ENCODE measurements around the gene MTG2.

Gene MTG2

DNA sequence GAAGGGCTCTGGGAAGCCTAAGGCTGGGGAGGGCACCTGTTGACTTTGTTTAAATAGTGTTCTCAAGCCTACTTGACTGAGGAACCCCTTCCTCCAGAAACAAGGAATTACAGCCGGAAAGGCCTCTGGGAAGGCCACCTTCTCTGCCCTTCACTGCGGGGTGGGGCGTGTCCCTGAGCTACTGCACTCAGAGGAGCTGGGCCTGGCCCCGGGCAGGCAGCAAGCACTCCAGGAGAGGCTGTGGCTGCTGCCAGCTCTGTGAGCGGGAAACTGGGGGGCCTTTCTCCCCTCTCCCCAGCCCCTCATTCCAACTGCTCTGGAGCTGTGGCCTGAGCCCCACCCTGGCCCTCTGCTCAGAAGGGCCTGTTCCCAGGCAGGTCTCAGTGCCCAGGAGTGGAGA, 51.5 kb downstream of the MTG2 start:
- no peak overlapping the region for H3K4me3 ChIP-seq (ENCODE audit: low read depth, low read length)
- TF ChIP-seq, protein P1, sequence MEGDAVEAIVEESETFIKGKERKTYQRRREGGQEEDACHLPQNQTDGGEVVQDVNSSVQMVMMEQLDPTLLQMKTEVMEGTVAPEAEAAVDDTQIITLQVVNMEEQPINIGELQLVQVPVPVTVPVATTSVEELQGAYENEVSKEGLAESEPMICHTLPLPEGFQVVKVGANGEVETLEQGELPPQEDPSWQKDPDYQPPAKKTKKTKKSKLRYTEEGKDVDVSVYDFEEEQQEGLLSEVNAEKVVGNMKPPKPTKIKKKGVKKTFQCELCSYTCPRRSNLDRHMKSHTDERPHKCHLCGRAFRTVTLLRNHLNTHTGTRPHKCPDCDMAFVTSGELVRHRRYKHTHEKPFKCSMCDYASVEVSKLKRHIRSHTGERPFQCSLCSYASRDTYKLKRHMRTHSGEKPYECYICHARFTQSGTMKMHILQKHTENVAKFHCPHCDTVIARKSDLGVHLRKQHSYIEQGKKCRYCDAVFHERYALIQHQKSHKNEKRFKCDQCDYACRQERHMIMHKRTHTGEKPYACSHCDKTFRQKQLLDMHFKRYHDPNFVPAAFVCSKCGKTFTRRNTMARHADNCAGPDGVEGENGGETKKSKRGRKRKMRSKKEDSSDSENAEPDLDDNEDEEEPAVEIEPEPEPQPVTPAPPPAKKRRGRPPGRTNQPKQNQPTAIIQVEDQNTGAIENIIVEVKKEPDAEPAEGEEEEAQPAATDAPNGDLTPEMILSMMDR (IDR thresholded peaks at IDR 0.05; ENCODE audit: low read depth, low read length) = no peak

DNA sequence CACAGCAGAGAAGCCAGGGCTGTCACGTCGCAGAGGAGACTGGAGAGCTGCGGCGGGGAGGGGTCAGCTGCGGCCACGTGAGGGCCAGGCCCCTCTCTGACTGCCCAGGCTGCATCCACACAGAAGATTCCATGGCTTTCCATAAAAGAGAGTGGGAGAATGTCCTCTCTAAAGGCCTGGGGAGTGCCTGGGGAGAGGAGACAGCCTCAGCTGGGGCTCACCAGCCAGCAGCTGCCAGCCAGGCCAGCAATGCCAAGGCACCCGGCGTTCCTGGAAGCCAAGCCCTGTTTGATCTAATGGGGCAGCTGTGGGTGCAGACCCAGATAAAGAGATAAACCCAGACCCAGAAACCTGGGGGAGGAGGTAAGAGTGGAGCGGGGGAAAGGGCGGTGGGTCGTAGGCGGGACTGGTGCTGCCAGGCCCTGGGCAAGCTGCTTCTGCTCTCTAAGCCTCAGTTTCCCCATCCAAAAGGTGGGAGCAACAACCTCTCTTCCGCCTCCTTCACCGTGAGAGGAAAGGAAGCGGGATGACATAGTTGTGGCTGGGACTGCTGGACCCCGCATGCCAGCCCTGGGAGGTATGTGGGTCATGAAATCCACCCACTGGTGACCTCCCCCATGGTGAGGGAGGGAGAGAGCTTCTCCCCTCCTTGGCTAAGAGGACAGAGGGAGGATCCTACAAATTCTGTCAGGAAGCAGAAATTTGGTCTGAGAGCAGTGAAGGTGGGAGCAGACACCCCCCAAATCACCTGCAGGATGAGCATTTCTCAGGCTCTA, 52.4 kb downstream of the MTG2 start:
- no peak overlapping the region for H3K4me3 ChIP-seq (ENCODE audit: low read depth, low read length)
- TF ChIP-seq, protein P1 (IDR thresholded peaks at IDR 0.05; ENCODE audit: low read depth, low read length) = no peak

DNA sequence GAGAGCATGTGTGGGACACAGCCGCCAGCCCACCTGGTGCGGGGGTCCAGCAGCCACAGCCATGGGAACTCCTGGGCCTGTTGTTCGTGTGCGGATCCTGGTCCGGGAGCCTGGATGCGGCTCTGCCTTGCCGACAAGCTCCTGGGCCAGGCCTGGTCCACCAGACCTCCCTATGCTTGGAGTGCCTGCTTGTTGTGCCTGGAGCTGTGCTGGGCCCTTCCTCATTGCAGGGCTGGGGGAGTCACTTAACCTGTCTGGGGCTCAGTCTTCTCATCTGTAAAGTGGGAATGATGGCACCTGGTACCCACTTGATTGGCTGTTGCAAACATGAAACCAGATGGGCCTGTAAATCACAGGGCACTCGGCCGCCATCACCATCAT, 52.9 kb downstream of the MTG2 start:
- TF ChIP-seq, protein P1 (IDR thresholded peaks at IDR 0.05; ENCODE audit: low read depth, low read length) = no peak
- H3K4me3 ChIP-seq (ENCODE audit: low read depth, low read length) = no peak overlapping the region

DNA sequence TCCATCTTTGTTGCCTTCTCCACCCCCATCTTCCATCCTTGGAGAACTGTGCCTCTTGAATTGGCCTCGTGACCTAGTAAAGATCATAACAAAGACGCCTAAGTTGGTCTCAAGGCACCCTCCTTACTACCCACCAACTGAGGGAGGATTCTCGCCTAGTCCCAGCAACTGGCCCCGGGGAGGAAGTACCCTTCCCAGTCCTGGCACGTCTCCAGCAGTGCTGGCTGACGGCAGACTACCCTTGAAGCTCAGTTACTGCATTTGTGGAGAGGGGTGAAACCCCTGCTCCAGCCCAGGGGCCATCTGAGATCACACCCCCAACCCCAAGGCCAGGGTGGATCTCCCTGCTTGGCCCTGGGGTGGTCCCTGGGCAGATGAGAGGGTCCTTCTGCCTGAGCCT, 53.4 kb downstream of the MTG2 start:
- TF ChIP-seq, protein P1 (IDR thresholded peaks at IDR 0.05; ENCODE audit: low read depth, low read length) = no peak
- H3K4me3 ChIP-seq (ENCODE audit: low read depth, low read length) = no peak overlapping the region

DNA sequence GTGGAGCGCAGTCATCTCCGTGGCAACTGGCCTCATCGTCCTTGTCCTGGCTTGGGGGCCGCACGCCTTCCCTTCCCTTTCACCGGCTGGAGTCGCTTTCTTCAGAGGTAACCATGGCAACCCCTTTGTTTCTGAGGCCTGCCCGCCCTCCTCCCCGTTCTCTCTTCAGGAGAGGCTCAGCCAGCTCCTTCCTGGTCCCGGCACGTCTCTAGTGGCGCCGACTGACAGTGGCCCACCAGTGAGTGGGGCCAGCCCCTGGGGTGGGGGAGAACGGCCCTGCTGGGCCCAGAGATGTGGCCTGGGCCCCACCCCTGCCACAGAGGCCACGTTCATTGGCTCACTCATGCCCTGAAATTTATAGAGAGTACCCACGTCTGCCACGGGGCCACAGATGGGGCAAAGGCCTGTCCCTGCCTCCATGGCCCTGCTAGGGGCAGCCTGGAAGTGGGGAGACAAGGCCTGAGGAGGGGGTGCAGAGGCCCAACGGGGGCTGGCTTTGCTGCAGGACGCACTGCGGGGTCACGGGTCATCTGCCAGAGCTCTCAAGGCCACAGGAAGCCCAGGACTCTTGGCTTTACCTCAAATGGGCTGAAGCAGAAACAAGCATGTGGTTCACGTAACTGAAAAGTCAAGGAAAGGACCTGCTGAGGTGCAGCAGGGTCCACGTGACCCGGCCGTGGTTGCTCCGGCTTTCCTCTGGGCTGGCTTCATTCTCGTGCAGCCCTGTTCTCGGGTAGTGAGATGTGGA, 54.1 kb downstream of the MTG2 start:
- H3K4me3 ChIP-seq (ENCODE audit: low read depth, low read length) = no peak overlapping the region
- TF ChIP-seq, protein P1 (IDR thresholded peaks at IDR 0.05; ENCODE audit: low read depth, low read length) = no peak

DNA sequence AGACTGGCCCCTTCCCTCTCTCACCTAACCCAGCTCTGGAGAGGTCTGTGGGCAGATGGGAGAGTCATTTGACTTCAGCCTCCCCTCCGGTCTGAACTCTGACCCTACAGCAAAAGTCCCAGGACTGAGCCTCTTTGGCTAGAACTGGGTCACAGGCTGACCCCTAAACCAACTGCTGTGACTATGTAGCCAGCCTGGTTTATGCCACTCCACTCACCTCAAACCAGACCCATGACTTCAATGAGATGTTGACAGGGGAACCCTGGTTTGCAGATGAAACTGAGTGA, 54.6 kb downstream of the MTG2 start:
- H3K4me3 ChIP-seq (ENCODE audit: low read depth, low read length) = no peak overlapping the region
- TF ChIP-seq, protein P1 (IDR thresholded peaks at IDR 0.05; ENCODE audit: low read depth, low read length) = no peak

DNA sequence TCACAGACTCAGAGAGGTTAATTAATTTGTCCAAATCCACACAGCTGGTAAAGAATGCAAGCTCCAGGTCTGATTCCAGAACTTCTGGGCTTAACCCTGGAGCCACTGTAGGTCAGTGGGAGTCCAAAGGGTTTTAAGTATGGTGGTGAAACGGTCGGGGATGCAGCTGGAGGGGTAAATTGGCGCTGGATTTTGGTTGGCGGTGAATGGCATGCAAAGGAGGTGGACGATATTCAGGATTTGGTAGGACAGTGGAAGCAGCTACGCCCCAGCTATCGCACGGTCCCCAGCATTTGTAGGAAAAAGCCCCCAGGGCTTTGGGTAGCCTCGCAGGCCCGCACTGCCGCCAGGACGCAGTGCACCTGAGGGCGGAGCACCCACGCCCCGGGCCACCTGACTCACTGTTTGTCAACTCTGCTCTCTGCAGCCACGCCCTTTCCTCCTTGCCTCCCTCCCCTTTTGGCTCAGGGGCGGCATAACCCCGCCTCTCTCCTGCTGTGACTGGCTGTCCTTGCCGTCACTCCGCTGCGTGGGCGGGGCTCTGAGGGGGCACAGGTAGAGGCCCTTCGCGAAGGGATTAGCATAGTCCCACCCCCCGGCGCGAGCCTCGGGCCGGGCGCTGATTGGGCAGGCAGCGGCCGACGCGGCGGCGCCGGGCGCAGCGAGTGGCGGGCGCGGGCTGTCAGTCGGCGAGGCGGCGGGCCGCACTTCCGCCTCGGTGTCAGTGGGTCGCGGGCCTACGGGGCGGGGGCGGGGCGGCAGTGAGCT, 55.2 kb downstream of the MTG2 start, which contains the start of gene OSBPL2:
Gene OSBPL2 (plus strand): TSS at position 721 of the 768 bp plus-strand sequence. CDS start 17,664 bp downstream, outside the sequence.
- peak within 1 kb of the TSS; percentile 76 for H3K4me3 ChIP-seq (ENCODE audit: low read depth, low read length)
- TF ChIP-seq, protein P1 (IDR thresholded peaks at IDR 0.05; ENCODE audit: low read depth, low read length) = no peak
